Body of pancreas (tissue), 4 donors: ENCODE data around the gene IKZF1.

ENCODE experiments used
- POLR2A ChIP-seq, 3 donors: fragments of 450-650 bp; IDR thresholded peaks; one replicate each; pipeline ENCODE4 v1.6.1; 2016; ENCODE audit warnings: antibody characterized with exemption in 3 of 3, mild to moderate bottlenecking in 2 of 3
- TF ChIP-seq, protein P1 (sequence below), 7 experiments: fragments of 450-650 bp in 4 of 7; fragments of 200-600 bp in 3 of 7; sonication (generic) in 3 of 7; IDR thresholded peaks; one replicate each; pipeline ENCODE4 v1.5.1; 2016 to 2019; ENCODE audit warnings: antibody characterized with exemption in 7 of 7

DNA sequence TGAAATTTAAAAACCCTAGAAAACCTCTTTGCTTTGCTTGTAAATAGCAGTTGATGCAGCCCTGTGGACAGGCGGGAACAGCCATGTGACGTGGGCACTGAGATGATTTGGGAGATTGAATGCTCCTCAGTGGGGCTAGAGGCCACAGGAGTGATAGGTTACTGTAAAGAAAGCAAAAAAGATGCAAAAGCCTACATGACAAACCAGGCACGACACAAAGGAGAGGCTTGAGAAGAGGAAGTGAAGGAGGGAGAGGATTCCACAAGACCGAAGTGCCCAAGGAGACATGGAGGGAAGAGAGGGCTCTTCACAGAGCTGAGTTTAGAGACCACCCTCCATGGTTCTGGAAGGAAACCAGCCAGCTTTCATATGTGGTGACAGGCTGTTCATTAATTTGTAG, 25.7 kb downstream of the IKZF1 start:
- TF ChIP-seq, protein P1, sequence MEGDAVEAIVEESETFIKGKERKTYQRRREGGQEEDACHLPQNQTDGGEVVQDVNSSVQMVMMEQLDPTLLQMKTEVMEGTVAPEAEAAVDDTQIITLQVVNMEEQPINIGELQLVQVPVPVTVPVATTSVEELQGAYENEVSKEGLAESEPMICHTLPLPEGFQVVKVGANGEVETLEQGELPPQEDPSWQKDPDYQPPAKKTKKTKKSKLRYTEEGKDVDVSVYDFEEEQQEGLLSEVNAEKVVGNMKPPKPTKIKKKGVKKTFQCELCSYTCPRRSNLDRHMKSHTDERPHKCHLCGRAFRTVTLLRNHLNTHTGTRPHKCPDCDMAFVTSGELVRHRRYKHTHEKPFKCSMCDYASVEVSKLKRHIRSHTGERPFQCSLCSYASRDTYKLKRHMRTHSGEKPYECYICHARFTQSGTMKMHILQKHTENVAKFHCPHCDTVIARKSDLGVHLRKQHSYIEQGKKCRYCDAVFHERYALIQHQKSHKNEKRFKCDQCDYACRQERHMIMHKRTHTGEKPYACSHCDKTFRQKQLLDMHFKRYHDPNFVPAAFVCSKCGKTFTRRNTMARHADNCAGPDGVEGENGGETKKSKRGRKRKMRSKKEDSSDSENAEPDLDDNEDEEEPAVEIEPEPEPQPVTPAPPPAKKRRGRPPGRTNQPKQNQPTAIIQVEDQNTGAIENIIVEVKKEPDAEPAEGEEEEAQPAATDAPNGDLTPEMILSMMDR (IDR thresholded peaks at IDR 0.05) = no peak
- TF ChIP-seq POLR2A (IDR thresholded peaks at IDR 0.05) = no peak
